Testis (tissue), 3 donors: ENCODE measurements around the gene NRP1. TPM values are rescaled to one million over a fixed set of nuclear protein-coding genes. Genes with fewer than 3 reads are reported as not detected.
A peak's percentile ranks its signal among the peaks of the same experiment; 100 is the strongest.

Experiments
- DNase-seq: peaks from one replicate; pipeline ENCODE4 v3.0.0-alpha.2; 2019
- H3K27ac ChIP-seq, 2 donors: fragments of 200-600 bp; sonication (generic); one replicate each; pipeline ENCODE4 v1.5.1; 2019
- H3K27me3 ChIP-seq: fragments of 200-600 bp; sonication (generic); one replicate; pipeline ENCODE4 v1.5.1; 2019
- H3K36me3 ChIP-seq: fragments of 200-600 bp; sonication (generic); one replicate; pipeline ENCODE4 v1.5.1; 2017; ENCODE audit warnings: low read depth; ENCODE audit errors: missing control alignments
- H3K4me1 ChIP-seq: fragments of 200-600 bp; sonication (generic); one replicate; pipeline ENCODE4 v1.5.1; 2019
- H3K4me3 ChIP-seq, 2 donors: fragments of 200-600 bp; sonication (generic); one replicate each; pipeline ENCODE4 v1.5.1; 2017 to 2019
- H3K9me3 ChIP-seq: fragments of 200-600 bp; sonication (generic); one replicate; pipeline ENCODE4 v1.5.1; 2017
- CTCF ChIP-seq, 3 experiments: fragments of 450-650 bp in 2 of 3; fragments of 200-600 bp in 1 of 3; sonication (generic) in 1 of 3; IDR thresholded peaks; one replicate each; pipeline ENCODE4 v1.5.1; 2016 to 2019; ENCODE audit warnings: antibody characterized with exemption in 3 of 3, mild to moderate bottlenecking in 2 of 3, moderate library complexity in 1 of 3
- POLR2A ChIP-seq: fragments of 450-650 bp; IDR thresholded peaks from one replicate; pipeline ENCODE4 v1.6.1; 2017; ENCODE audit warnings: antibody characterized with exemption, mild to moderate bottlenecking, moderate library complexity
- WGBS, 2 donors: methylation state at CpG; one replicate each; pipeline ENCODE4 v1.1.5; 2018; 5-methylcytosine and 5-hydroxymethylcytosine counted together
- intact Hi-C: fragments of 100-400 bp; cut with DNase I; formaldehyde crosslinking; loops from one replicate; pipeline ENCODE4 v1.15.1; 2023; ENCODE audit warnings: low total_unique reads
- polyA plus RNA-seq: library from polyadenylated mRNA; stranded (reverse); fragments of 350-450 nt; fragmentation: Illumina TruSeq; extraction: RNeasy Lipid Tissue Mini Kit (QIAGEN cat#74804); gene quantifications from one replicate; pipeline ENCODE4 v1.2.3, GENCODE V29; 2014; ENCODE audit warnings: low read depth, low replicate concordance; ENCODE audit not compliant: insufficient read depth
- total RNA-seq, 2 donors: library from RNA; depleted of rRNA; stranded (reverse); fragments of >200 nt; gene quantifications; one replicate each; pipeline ENCODE4 v1.2.3, GENCODE V29; 2016

The NRP1 gene
- total and polyA plus RNA-seq, 3 donors from 2014 or later = 15.9 to 23.8 (median 17.1) TPM

- Histone ChIP-seq H3K4me3 (no peak overlapping the region), H3K36me3 (no peaks in the 10 kb centered on the region), H3K9me3 (no peaks in the 10 kb centered on the region), H3K4me1 (peaks cover 11% of the 10 kb centered on the region), H3K27me3 (no peaks in the 10 kb centered on the region), H3K27ac (peak overlapping the region in 1 of 2 donors; percentile 55)
- 60 to 83% methylated on average over 2 of the region's 2 CpGs for WGBS, 2 donors
- DNase-seq = no peak
- intact Hi-C loops = no loop called here
- TF ChIP-seq CTCF (IDR thresholded peaks at IDR 0.05) = no peak
- no peak for TF ChIP-seq POLR2A
Measured at GRCh38 chr10:33295851-33296250, 38.6 kb downstream of the NRP1 start.

GRCh38 chr10:33293531-33294170 is 40.8 kb downstream of the NRP1 start:
- Histone ChIP-seq H3K27me3 (no peaks in the 10 kb centered on the region), H3K36me3 (no peaks in the 10 kb centered on the region), H3K27ac (no peak overlapping the region), H3K4me1 (peaks cover 6% of the 10 kb centered on the region), H3K4me3 (no peak overlapping the region), H3K9me3 (no peaks in the 10 kb centered on the region)
- no peak for DNase-seq
- intact Hi-C loops = no loop called here
- TF ChIP-seq POLR2A (no peak), CTCF (IDR thresholded peaks at IDR 0.05) (no peak)
- WGBS, 2 donors = 78% methylated on average over 14 of the region's 14 CpGs

GRCh38 chr10:33293076-33293475 is 41.4 kb downstream of the NRP1 start:
- peak overlapping the region in 1 of 2 donors; percentile 17 for H3K27ac ChIP-seq
- no peak for TF ChIP-seq POLR2A
- no peak for TF ChIP-seq CTCF (IDR thresholded peaks at IDR 0.05)
- no peaks in the 10 kb centered on the region for H3K27me3 ChIP-seq
- WGBS, 2 donors = 68 to 71% methylated on average over 3 of the region's 3 CpGs
- no peaks in the 10 kb centered on the region for H3K9me3 ChIP-seq
- H3K36me3 ChIP-seq = no peaks in the 10 kb centered on the region
- no peak for DNase-seq
- intact Hi-C loops = no loop called here
- H3K4me1 ChIP-seq = peaks cover under 1% of the 10 kb centered on the region
- H3K4me3 ChIP-seq = no peak overlapping the region

GRCh38 chr10:33291053-33291592 is 43.3 kb downstream of the NRP1 start:
- Histone ChIP-seq H3K9me3 (no peaks in the 10 kb centered on the region), H3K36me3 (no peaks in the 10 kb centered on the region), H3K4me3 (no peak overlapping the region), H3K4me1 (peaks cover 3% of the 10 kb centered on the region), H3K27ac (no peak overlapping the region), H3K27me3 (no peaks in the 10 kb centered on the region)
- WGBS, 2 donors = 80 to 84% methylated on average over 5 of the region's 5 CpGs
- DNase-seq = no peak
- TF ChIP-seq CTCF (IDR thresholded peaks at IDR 0.05) (no peak), POLR2A (no peak)
- intact Hi-C loops = no loop called here
